H7 (cell line): ENCODE measurements around the gene MYADM. TPM values are rescaled to one million over a fixed set of nuclear protein-coding genes. Genes with fewer than 3 reads are reported as not detected.

Experiments used
- DNase-seq: peaks from one replicate; pipeline ENCODE4 v3.0.0; 2012
- H3K27me3 ChIP-seq: 2 replicates; pipeline ENCODE4 v1.6.0; 2011; ENCODE audit warnings: mild to moderate bottlenecking, low read length; ENCODE audit not compliant: control insufficient read depth, insufficient read depth
- H3K36me3 ChIP-seq: replicated peaks from 2 replicates; pipeline ENCODE4 v1.5.1; 2011; ENCODE audit warnings: low read length; ENCODE audit not compliant: control insufficient read depth, insufficient read depth
- H3K4me3 ChIP-seq: 2 replicates; pipeline ENCODE4 v1.5.1; 2011; ENCODE audit warnings: low read depth, mild to moderate bottlenecking, control low read depth, low read length, moderate library complexity; ENCODE audit not compliant: insufficient read depth
- total RNA-seq: library from RNA; depleted of rRNA; stranded (reverse); fragments of >200 nt; shearing (Covaris generic); gene quantifications from 2 replicates; pipeline ENCODE4 v1.2.3, GENCODE V29; 2014

Gene MYADM
- total RNA-seq, 1 experiment from 2014 or later = 37.5 TPM

GRCh38 chr19:53875602-53876325 lies 8.1 kb downstream of the MYADM start:
- Histone ChIP-seq H3K4me3 (no peak overlapping the region), H3K27me3 (peaks cover 1% of the 10 kb centered on the region; the same call in 1 of the 2 replicates), H3K36me3 (peaks cover 15% of the 10 kb centered on the region)
- DNase-seq = no peak

- peaks cover 13% of the 10 kb centered on the region for H3K36me3 ChIP-seq
- peaks cover 2% of the 10 kb centered on the region for H3K27me3 ChIP-seq
- peak; percentile 31 for DNase-seq
- no peak overlapping the region for H3K4me3 ChIP-seq
Measured at GRCh38 chr19:53876651-53877224, 9.1 kb downstream of the MYADM start.

- no peak overlapping the region for H3K4me3 ChIP-seq
- no peak for DNase-seq
Measured at GRCh38 chr19:53877361-53877766, 9.7 kb downstream of the MYADM start.

GRCh38 chr19:53878776-53879139 lies 11.1 kb downstream of the MYADM start:
- Histone ChIP-seq H3K36me3 (peaks cover 9% of the 10 kb centered on the region; the same call in 1 of the 2 replicates), H3K27me3 (peaks cover 17% of the 10 kb centered on the region), H3K4me3 (peak overlapping the region; percentile 67)
- no peak for DNase-seq

More at GRCh38 chr19:53877361-53877766, 9.7 kb downstream of the MYADM start:
- Histone ChIP-seq H3K27me3 (peaks cover 5% of the 10 kb centered on the region), H3K36me3 (peaks cover 13% of the 10 kb centered on the region)

- peak; percentile 99 for DNase-seq
- peaks cover 4% of the 10 kb centered on the region; the same call in 1 of the 2 replicates for H3K36me3 ChIP-seq
- peaks cover 21% of the 10 kb centered on the region for H3K27me3 ChIP-seq
- peak overlapping the region; percentile 67 for H3K4me3 ChIP-seq
Measured at GRCh38 chr19:53879140-53880081, 11.7 kb downstream of the MYADM start.

- H3K4me3 ChIP-seq = peak overlapping the region; percentile 55; the same call in 1 of the 2 replicates
- peaks cover 26% of the 10 kb centered on the region for H3K27me3 ChIP-seq
- H3K36me3 ChIP-seq = peaks cover under 1% of the 10 kb centered on the region; the same call in 1 of the 2 replicates
- DNase-seq = peak; percentile 52
Measured at GRCh38 chr19:53880711-53881481, 13.2 kb downstream of the MYADM start.

- no peaks in the 10 kb centered on the region for H3K36me3 ChIP-seq
- peak within 1 kb of the TSS; percentile 55 for H3K4me3 ChIP-seq
- DNase-seq = peak; percentile 91
- H3K27me3 ChIP-seq = peaks cover 26% of the 10 kb centered on the region
Measured at GRCh38 chr19:53881482-53882390, 14.1 kb downstream of the MYADM start, which contains the start of gene PRKCG. Gene PRKCG, plus strand, starts transcription at chr19:53882197. Its CDS starts 298 bp downstream, at chr19:53882495.

GRCh38 chr19:53882391-53883050 lies 14.8 kb downstream of the MYADM start:
- H3K27me3 ChIP-seq = peaks cover 26% of the 10 kb centered on the region
- peak overlapping the region; percentile 55 for H3K4me3 ChIP-seq
- DNase-seq = peak; percentile 52
- no peaks in the 10 kb centered on the region for H3K36me3 ChIP-seq

GRCh38 chr19:53883231-53883661 lies 15.6 kb downstream of the MYADM start:
- DNase-seq = peak; percentile 87
- Histone ChIP-seq H3K36me3 (no peaks in the 10 kb centered on the region), H3K4me3 (peak overlapping the region; percentile 55; the same call in 1 of the 2 replicates), H3K27me3 (peaks cover 26% of the 10 kb centered on the region)

- H3K4me3 ChIP-seq = peak overlapping the region; percentile 19; the same call in 1 of the 2 replicates
- DNase-seq = no peak
- H3K27me3 ChIP-seq = peaks cover 26% of the 10 kb centered on the region
- H3K36me3 ChIP-seq = no peaks in the 10 kb centered on the region
Measured at GRCh38 chr19:53883741-53884140, 16.1 kb downstream of the MYADM start.

- peaks cover 26% of the 10 kb centered on the region for H3K27me3 ChIP-seq
- peak; percentile 39 for DNase-seq
- H3K36me3 ChIP-seq = no peaks in the 10 kb centered on the region
- H3K4me3 ChIP-seq = no peak overlapping the region
Measured at GRCh38 chr19:53884256-53884655, 16.6 kb downstream of the MYADM start.

- peaks cover 26% of the 10 kb centered on the region for H3K27me3 ChIP-seq
- H3K4me3 ChIP-seq = no peak overlapping the region
- DNase-seq = no peak
- no peaks in the 10 kb centered on the region for H3K36me3 ChIP-seq
Measured at GRCh38 chr19:53885036-53885435, 17.4 kb downstream of the MYADM start.
